8988T (cell line): ENCODE data around the gene CIZ1.
"Not testable (repeated sequence)": the region's sequence is repeated elsewhere in the genome, so short reads cannot be mapped to it uniquely, and the experiment has no call there.

Experiments
- DNase-seq: peaks from one replicate; pipeline ENCODE4 v3.0.0; 2011

The CIZ1 gene

GRCh38 chr9:128142596-128142995 is 48.8 kb downstream of the CIZ1 start:
- no peak for DNase-seq

GRCh38 chr9:128142061-128142460 is 49.3 kb downstream of the CIZ1 start:
- DNase-seq: no peak

GRCh38 chr9:128141604-128142003 is 49.8 kb downstream of the CIZ1 start:
- no peak for DNase-seq

- no peak for DNase-seq
Measured at GRCh38 chr9:128139621-128140020, 51.8 kb downstream of the CIZ1 start.

GRCh38 chr9:128138001-128138400 is 53.4 kb downstream of the CIZ1 start:
- DNase-seq: no peak

- no peak for DNase-seq
Measured at GRCh38 chr9:128136816-128137793, 54.3 kb downstream of the CIZ1 start.

GRCh38 chr9:128135561-128135960 is 55.8 kb downstream of the CIZ1 start:
- not testable (repeated sequence) for DNase-seq

GRCh38 chr9:128132139-128132538 is 59.2 kb downstream of the CIZ1 start:
- DNase-seq: not testable (repeated sequence)

- DNase-seq: not testable (repeated sequence)
Measured at GRCh38 chr9:128131346-128131745, 60.0 kb downstream of the CIZ1 start.

GRCh38 chr9:128130651-128131050 is 60.7 kb downstream of the CIZ1 start:
- not testable (repeated sequence) for DNase-seq

- not testable (repeated sequence) for DNase-seq
Measured at GRCh38 chr9:128129976-128130590, 61.3 kb downstream of the CIZ1 start.

- no peak for DNase-seq
Measured at GRCh38 chr9:128128836-128129590, 62.4 kb downstream of the CIZ1 start.

- no peak for DNase-seq
Measured at GRCh38 chr9:128127990-128128835, 63.2 kb downstream of the CIZ1 start.

GRCh38 chr9:128127568-128127989 is 63.8 kb downstream of the CIZ1 start, which contains the start of gene PTGES2:
Gene PTGES2 (minus strand): TSS chr9:128127729. CDS start chr9:128127717, 12 bp downstream.
- DNase-seq: no peak

GRCh38 chr9:128125580-128126354 is 65.6 kb downstream of the CIZ1 start:
- no peak for DNase-seq

GRCh38 chr9:128124873-128125579 is 66.3 kb downstream of the CIZ1 start:
- no peak for DNase-seq

GRCh38 chr9:128124451-128124850 is 66.9 kb downstream of the CIZ1 start:
- DNase-seq: no peak

- no peak for DNase-seq
Measured at GRCh38 chr9:128123451-128124080, 67.8 kb downstream of the CIZ1 start.

GRCh38 chr9:128122809-128123175 is 68.6 kb downstream of the CIZ1 start:
- no peak for DNase-seq
